ENCODE results near the gene ELAPOR2. TPM values are rescaled to one million over a fixed set of nuclear protein-coding genes. Genes with fewer than 3 reads are reported as not detected.

ELAPOR2 gene
- total and polyA plus RNA-seq, 2 of the 4 experiments (the other 2 are of a cell fraction): 0.62 to 1.3 TPM

DNA sequence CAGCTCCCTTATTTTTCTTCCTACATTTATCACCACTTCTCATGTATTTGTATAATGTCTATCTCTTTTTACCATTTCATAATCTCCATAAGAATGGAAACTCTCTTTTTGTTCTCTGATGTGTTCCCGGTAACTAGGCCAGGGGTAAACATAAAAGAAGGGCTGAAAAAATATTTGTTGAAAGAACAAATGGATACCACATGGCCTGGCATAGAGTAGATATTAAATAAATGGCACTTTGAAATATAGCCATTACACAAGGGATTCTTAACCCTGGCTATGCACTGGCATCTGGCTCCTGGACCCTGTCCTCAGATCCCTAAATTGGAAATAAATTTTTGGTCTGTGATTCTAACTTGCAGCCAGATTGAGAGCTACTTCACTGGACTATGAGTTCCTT, 30.4 kb downstream of the ELAPOR2 start:
- CTCF ChIA-PET: no interaction called here
- H3K27ac ChIP-seq (ENCODE audit: insufficient read depth, low read length): no peak overlapping the region
- intact Hi-C loops (cut with micrococcal nuclease): no loop called here

More for the DNA sequence above, 30.4 kb downstream of the ELAPOR2 start:
- H3K4me1 ChIP-seq (ENCODE audit: control insufficient read depth, insufficient read depth, low read length): no peaks in the 10 kb centered on the region
- H3K9ac ChIP-seq (ENCODE audit: low read depth, low read length): no peak overlapping the region
- no peaks in the 10 kb centered on the region for H3K9me1 ChIP-seq (ENCODE audit: insufficient read depth, low read length)
- H3K56ac ChIP-seq (ENCODE audit: extremely low read depth, insufficient read depth, low read length): no peak overlapping the region
- H2BK120ac ChIP-seq (ENCODE audit: low read depth, low read length): no peak overlapping the region
- H2BK5ac ChIP-seq (ENCODE audit: low read depth, low read length, poor library complexity, severe bottlenecking): no peak overlapping the region
- H2AFZ ChIP-seq (replicated peaks; ENCODE audit: low read length, poor library complexity): no peak overlapping the region
- H4K91ac ChIP-seq (ENCODE audit: insufficient read depth, low read depth, low read length): no peak overlapping the region
- no peak overlapping the region for H3K18ac ChIP-seq (ENCODE audit: low read depth, low read length)
- DNase-seq: no peak
- POLR2A ChIA-PET (ENCODE audit: unreplicated experiment): no interaction called here
- no peak overlapping the region for H2BK15ac ChIP-seq (ENCODE audit: low read depth, low read length)
- no peak overlapping the region for H2BK20ac ChIP-seq (ENCODE audit: low read depth, low read length)
- TF ChIP-seq BHLHE40 (IDR thresholded peaks at IDR 0.05; ENCODE audit: low read depth, low read length): no peak
- TF ChIP-seq, protein P1, sequence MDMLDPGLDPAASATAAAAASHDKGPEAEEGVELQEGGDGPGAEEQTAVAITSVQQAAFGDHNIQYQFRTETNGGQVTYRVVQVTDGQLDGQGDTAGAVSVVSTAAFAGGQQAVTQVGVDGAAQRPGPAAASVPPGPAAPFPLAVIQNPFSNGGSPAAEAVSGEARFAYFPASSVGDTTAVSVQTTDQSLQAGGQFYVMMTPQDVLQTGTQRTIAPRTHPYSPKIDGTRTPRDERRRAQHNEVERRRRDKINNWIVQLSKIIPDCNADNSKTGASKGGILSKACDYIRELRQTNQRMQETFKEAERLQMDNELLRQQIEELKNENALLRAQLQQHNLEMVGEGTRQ (IDR thresholded peaks at IDR 0.05; ENCODE audit: low read depth, low read length): no peak
- TF ChIP-seq, protein P2, sequence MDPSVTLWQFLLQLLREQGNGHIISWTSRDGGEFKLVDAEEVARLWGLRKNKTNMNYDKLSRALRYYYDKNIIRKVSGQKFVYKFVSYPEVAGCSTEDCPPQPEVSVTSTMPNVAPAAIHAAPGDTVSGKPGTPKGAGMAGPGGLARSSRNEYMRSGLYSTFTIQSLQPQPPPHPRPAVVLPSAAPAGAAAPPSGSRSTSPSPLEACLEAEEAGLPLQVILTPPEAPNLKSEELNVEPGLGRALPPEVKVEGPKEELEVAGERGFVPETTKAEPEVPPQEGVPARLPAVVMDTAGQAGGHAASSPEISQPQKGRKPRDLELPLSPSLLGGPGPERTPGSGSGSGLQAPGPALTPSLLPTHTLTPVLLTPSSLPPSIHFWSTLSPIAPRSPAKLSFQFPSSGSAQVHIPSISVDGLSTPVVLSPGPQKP (IDR thresholded peaks at IDR 0.05; ENCODE audit: borderline replicate concordance, low read depth, low read length): no peak
- TF ChIP-seq RAD21 (IDR thresholded peaks at IDR 0.05; ENCODE audit: low read length): no peak
- TF ChIP-seq MAZ (IDR thresholded peaks at IDR 0.05; ENCODE audit: borderline replicate concordance, low read depth, low read length): no peak
- no peak for TF ChIP-seq POLR2A (IDR thresholded peaks at IDR 0.05; ENCODE audit: low read depth, low read length)
- TF ChIP-seq FOS (IDR thresholded peaks at IDR 0.05; ENCODE audit: low read depth, low read length): no peak
- TF ChIP-seq NFE2L2 (IDR thresholded peaks at IDR 0.05; ENCODE audit: low read depth, low read length): no peak
- no peak for TF ChIP-seq CHD1 (IDR thresholded peaks at IDR 0.05; ENCODE audit: low read depth, low read length)
- no peak for TF ChIP-seq MAFK (IDR thresholded peaks at IDR 0.05; ENCODE audit: low read depth, low read length)
- TF ChIP-seq SMC3 (IDR thresholded peaks at IDR 0.05; ENCODE audit: low read depth, low read length): no peak
- TF ChIP-seq RFX5 (IDR thresholded peaks at IDR 0.05; ENCODE audit: low read depth, low read length): no peak
- no peak for TF ChIP-seq MXI1 (IDR thresholded peaks at IDR 0.05; ENCODE audit: borderline replicate concordance, low read depth, low read length)
- in situ Hi-C loops (cut with MboI; ENCODE audit: low sequenced_read_pairs): no loop called here
- no peak overlapping the region for H4K5ac ChIP-seq (ENCODE audit: low read depth, low read length)
- dilution Hi-C loops (cut with HindIII; ENCODE audit: low sequenced_read_pairs, unreplicated experiment): no loop called here
- whole genome bisulfite sequencing, 2 experiments (ENCODE audit: extremely low coverage in 2 of 2, insufficient read length in 1 of 2): no CpG with 5 or more reads among the region's 1 CpG
- H3K36me3 ChIP-seq (ENCODE audit: control insufficient read depth, insufficient read depth, low read length): no peaks in the 10 kb centered on the region
- no peak overlapping the region for H3K4ac ChIP-seq (ENCODE audit: low read depth, low read length)
- no TSS peak for BruUV-seq (replicated peaks)
- H3K4me3 ChIP-seq (ENCODE audit: insufficient read depth, low read depth, low read length): no peak overlapping the region
- H3K4me2 ChIP-seq (ENCODE audit: low read depth, low read length): no peak overlapping the region
- H4K20me1 ChIP-seq (ENCODE audit: insufficient read depth, low read length): no peaks in the 10 kb centered on the region
- H3K79me1 ChIP-seq (ENCODE audit: low read depth in 1 of 2, low read length in 2 of 2): no peaks in the 10 kb centered on the region
- no peak overlapping the region for H3K14ac ChIP-seq (replicated peaks; ENCODE audit: low read depth, low read length)
- H3K9me3 ChIP-seq (ENCODE audit: control insufficient read depth, insufficient read depth, low read length): no peaks in the 10 kb centered on the region
- no peak overlapping the region for H2AK9ac ChIP-seq (replicated peaks; ENCODE audit: low read depth, low read length, poor library complexity)
- no peak overlapping the region for H3K23ac ChIP-seq (ENCODE audit: low read depth, low read length)
- no peak for ATAC-seq (ENCODE audit: low read depth)
- no peak overlapping the region for H2AK5ac ChIP-seq (ENCODE audit: low read depth, low read length)
- no peak overlapping the region for H4K8ac ChIP-seq (ENCODE audit: low read depth in 2 of 2, low read length in 2 of 2)
- H3K27me3 ChIP-seq (ENCODE audit: control insufficient read depth, insufficient read depth, low read length): no peaks in the 10 kb centered on the region
